GM18519 (cell line): ENCODE data around the gene SRRM5.
"Not testable (repeated sequence)": the region's sequence is repeated elsewhere in the genome, so short reads cannot be mapped to it uniquely, and the experiment has no call there.

Experiments
- ATAC-seq: cut with Tn5 transposase; IDR thresholded peaks from one replicate; pipeline ENCODE4 v1.9.1; 2021; ENCODE audit warnings: mild to moderate bottlenecking, moderate library complexity; ENCODE audit not compliant: unreplicated experiment, low FRiP score

SRRM5 gene

GRCh38 chr19:43591904-43592772, 19.8 kb upstream of the SRRM5 start:
- no peak for ATAC-seq

- ATAC-seq, result no peak
Measured at GRCh38 chr19:43592800-43593350, 19.0 kb upstream of the SRRM5 start.

GRCh38 chr19:43594081-43594697, 17.7 kb upstream of the SRRM5 start:
- ATAC-seq, result no peak

GRCh38 chr19:43594710-43595604, 16.9 kb upstream of the SRRM5 start:
- ATAC-seq, result no peak

GRCh38 chr19:43595605-43595998, 16.3 kb upstream of the SRRM5 start:
- ATAC-seq, result no peak

GRCh38 chr19:43595999-43596841, 15.7 kb upstream of the SRRM5 start, which contains the start of the genes IRGQ and ZNF576:
TSS of gene IRGQ (minus strand) at chr19:43596134. CDS start at chr19:43595338, 796 bp downstream.
TSS of gene ZNF576 (plus strand) at chr19:43596595. CDS start at chr19:43597109, 514 bp downstream.
- peak; percentile 63 for ATAC-seq

GRCh38 chr19:43596842-43597461, 14.9 kb upstream of the SRRM5 start:
- no peak for ATAC-seq

- ATAC-seq, result no peak
Measured at GRCh38 chr19:43597876-43598275, 14.0 kb upstream of the SRRM5 start.

GRCh38 chr19:43598445-43599240, 13.2 kb upstream of the SRRM5 start:
- no peak for ATAC-seq

- no peak for ATAC-seq
Measured at GRCh38 chr19:43599635-43600295, 12.1 kb upstream of the SRRM5 start.

- not testable (repeated sequence) for ATAC-seq
Measured at GRCh38 chr19:43600326-43600725, 11.6 kb upstream of the SRRM5 start.

- no peak for ATAC-seq
Measured at GRCh38 chr19:43605875-43606568, 5.9 kb upstream of the SRRM5 start.

- no peak for ATAC-seq
Measured at GRCh38 chr19:43606569-43607229, 5.2 kb upstream of the SRRM5 start.

GRCh38 chr19:43607238-43608205, 4.4 kb upstream of the SRRM5 start:
- ATAC-seq, result no peak

- ATAC-seq, result no peak
Measured at GRCh38 chr19:43609872-43610271, 2.0 kb upstream of the SRRM5 start.

- ATAC-seq, result no peak
Measured at GRCh38 chr19:43610493-43610892, 1.4 kb upstream of the SRRM5 start.
